ENCODE data around the gene NGF. TPM values are rescaled to one million over a fixed set of nuclear protein-coding genes. Genes with fewer than 3 reads are reported as not detected.

Gene NGF
- total RNA-seq, 2 donors from 2014 or later = 1.1 to 1.4 TPM

- WGBS = 19% methylated on average over 1 of the region's 1 CpG
- Histone ChIP-seq H3K4me1 (replicated peaks) (no peaks in the 10 kb centered on the region), H3K36me3 (no peaks in the 10 kb centered on the region), H3K9me3 (no peaks in the 10 kb centered on the region), H3K27ac (no peak overlapping the region), H3K27me3 (replicated peaks; ENCODE audit: insufficient read depth) (no peaks in the 10 kb centered on the region), H3K4me3 (no peak overlapping the region)
- TF ChIP-seq, protein P1, sequence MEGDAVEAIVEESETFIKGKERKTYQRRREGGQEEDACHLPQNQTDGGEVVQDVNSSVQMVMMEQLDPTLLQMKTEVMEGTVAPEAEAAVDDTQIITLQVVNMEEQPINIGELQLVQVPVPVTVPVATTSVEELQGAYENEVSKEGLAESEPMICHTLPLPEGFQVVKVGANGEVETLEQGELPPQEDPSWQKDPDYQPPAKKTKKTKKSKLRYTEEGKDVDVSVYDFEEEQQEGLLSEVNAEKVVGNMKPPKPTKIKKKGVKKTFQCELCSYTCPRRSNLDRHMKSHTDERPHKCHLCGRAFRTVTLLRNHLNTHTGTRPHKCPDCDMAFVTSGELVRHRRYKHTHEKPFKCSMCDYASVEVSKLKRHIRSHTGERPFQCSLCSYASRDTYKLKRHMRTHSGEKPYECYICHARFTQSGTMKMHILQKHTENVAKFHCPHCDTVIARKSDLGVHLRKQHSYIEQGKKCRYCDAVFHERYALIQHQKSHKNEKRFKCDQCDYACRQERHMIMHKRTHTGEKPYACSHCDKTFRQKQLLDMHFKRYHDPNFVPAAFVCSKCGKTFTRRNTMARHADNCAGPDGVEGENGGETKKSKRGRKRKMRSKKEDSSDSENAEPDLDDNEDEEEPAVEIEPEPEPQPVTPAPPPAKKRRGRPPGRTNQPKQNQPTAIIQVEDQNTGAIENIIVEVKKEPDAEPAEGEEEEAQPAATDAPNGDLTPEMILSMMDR (IDR thresholded peaks at IDR 0.05) = no peak
- TF ChIP-seq POLR2AphosphoS5 (IDR thresholded peaks at IDR 0.05) (no peak), POLR2A (IDR thresholded peaks at IDR 0.05) (no peak)
- intact Hi-C loops (cut with DNase I) = no loop called here
- no peak for DNase-seq (ENCODE audit: low spot score)
Observed at GRCh38 chr1:115289940-115290339, 48.1 kb downstream of the NGF start.

DNA sequence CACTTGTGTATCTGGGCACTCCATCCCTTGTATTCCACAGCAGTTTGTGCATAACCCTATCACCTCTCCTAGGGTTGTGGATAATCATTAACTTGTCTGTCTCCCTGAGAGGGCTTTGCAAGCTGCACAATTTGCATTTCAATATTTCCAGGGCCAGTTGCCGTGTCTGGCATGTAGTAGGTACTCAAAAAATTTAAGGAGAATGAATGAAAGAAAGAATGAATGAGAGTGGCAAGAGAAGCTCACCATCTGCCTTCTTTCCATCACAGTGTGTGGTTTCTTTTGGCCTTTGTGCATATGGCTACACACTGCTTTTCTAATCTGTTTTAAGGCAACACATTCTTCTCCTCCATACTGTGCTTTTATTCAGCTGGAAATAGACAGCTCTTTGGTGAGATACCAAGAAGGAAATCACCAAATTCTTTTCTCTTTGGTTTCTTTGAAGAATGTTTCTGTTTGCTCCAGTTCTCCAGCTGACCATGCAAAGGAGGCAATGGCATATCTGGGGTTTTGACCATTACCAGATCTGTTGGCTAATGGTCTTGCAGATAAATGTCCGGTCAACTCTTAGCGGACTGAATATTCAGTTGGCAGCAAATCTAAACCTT lies 49.4 kb downstream of the NGF start:
- Histone ChIP-seq H3K36me3 (no peaks in the 10 kb centered on the region), H3K9me3 (no peaks in the 10 kb centered on the region), H3K4me3 (no peak overlapping the region), H3K4me1 (replicated peaks) (no peaks in the 10 kb centered on the region), H3K27ac (no peak overlapping the region), H3K27me3 (replicated peaks; ENCODE audit: insufficient read depth) (no peaks in the 10 kb centered on the region)
- no peak for DNase-seq (ENCODE audit: low spot score)
- TF ChIP-seq, protein P1 (IDR thresholded peaks at IDR 0.05) = no peak
- no peak for TF ChIP-seq POLR2AphosphoS5 (IDR thresholded peaks at IDR 0.05)
- no peak for TF ChIP-seq POLR2A (IDR thresholded peaks at IDR 0.05)
- intact Hi-C loops (cut with DNase I) = no loop called here
- 95% methylated on average over 3 of the region's 3 CpGs for WGBS

DNA sequence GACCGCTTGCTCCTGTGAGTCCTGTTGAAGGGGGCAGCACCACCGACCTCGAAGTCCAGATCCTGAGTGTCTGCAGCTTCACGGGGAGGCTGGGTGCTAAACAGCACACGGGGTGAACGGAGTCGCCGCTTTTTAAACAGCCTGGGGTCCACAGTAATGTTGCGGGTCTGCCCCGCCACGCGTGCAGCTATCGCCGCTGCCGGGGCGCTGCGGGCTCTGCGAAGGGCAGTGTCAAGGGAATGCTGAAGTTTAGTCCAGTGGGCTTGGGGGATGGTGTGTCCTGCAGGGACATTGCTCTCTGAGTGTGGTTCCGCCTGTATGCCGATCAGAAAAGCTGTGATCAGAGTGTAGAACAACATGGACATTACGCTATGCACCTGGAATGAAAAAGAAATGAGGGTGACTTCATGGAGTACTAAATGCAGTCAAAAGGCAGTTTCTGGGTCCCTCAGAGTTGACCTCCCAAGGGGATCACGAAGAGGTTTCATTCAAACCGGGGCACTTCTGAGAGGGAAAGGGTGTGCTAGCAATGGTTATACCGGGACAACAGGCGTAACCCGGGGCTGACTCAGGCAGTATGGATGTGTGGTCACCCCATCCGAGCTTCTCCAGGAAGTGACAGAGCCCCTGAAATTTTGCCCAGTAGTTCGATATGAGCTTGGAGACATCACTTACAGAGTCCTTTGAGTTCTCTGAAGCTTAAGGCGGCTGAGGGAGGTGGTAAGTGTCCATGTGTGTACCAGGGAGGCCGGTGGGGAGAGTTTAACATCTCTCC lies 51.4 kb downstream of the NGF start:
- no peak overlapping the region for H3K4me3 ChIP-seq
- H3K27me3 ChIP-seq (replicated peaks; ENCODE audit: insufficient read depth) = no peaks in the 10 kb centered on the region
- 96% methylated on average over 30 of the region's 30 CpGs for WGBS
- no peak overlapping the region for H3K27ac ChIP-seq
- intact Hi-C loops (cut with DNase I) = no loop called here
- no peaks in the 10 kb centered on the region for H3K9me3 ChIP-seq
- TF ChIP-seq, protein P1 (IDR thresholded peaks at IDR 0.05) = no peak
- TF ChIP-seq POLR2A (IDR thresholded peaks at IDR 0.05) (no peak), POLR2AphosphoS5 (IDR thresholded peaks at IDR 0.05) (no peak)
- H3K36me3 ChIP-seq = no peaks in the 10 kb centered on the region
- no peaks in the 10 kb centered on the region for H3K4me1 ChIP-seq (replicated peaks)
- no peak for DNase-seq (ENCODE audit: low spot score)

GRCh38 chr1:115284209-115284608 lies 53.8 kb downstream of the NGF start:
- Histone ChIP-seq H3K27me3 (replicated peaks; ENCODE audit: insufficient read depth) (no peaks in the 10 kb centered on the region), H3K9me3 (no peaks in the 10 kb centered on the region), H3K27ac (peak overlapping the region; percentile 44 to 61), H3K4me3 (no peak overlapping the region), H3K4me1 (replicated peaks) (no peaks in the 10 kb centered on the region), H3K36me3 (no peaks in the 10 kb centered on the region)
- intact Hi-C loops (cut with DNase I) = no loop called here
- TF ChIP-seq POLR2A (IDR thresholded peaks at IDR 0.05) = no peak
- no peak for DNase-seq (ENCODE audit: low spot score)
- WGBS = 78% methylated on average over 6 of the region's 6 CpGs

- no peak for DNase-seq (ENCODE audit: low spot score)
- intact Hi-C loops (cut with DNase I) = no loop called here
- 84% methylated on average over 20 of the region's 20 CpGs for WGBS
- H3K4me3 ChIP-seq = no peak overlapping the region
- no peaks in the 10 kb centered on the region for H3K36me3 ChIP-seq
- no peaks in the 10 kb centered on the region for H3K4me1 ChIP-seq (replicated peaks)
- peak overlapping the region; percentile 44 to 61 for H3K27ac ChIP-seq
- H3K9me3 ChIP-seq = no peaks in the 10 kb centered on the region
- H3K27me3 ChIP-seq (replicated peaks; ENCODE audit: insufficient read depth) = no peaks in the 10 kb centered on the region
- TF ChIP-seq POLR2AphosphoS5 (IDR thresholded peaks at IDR 0.05) (no peak), POLR2A (IDR thresholded peaks at IDR 0.05) (no peak)
- TF ChIP-seq, protein P1 (IDR thresholded peaks at IDR 0.05) = no peak
Observed at GRCh38 chr1:115283681-115284146, 54.3 kb downstream of the NGF start.

Data from prostate gland (tissue), 2 donors.